ENCODE results near the gene PCBP3.

PCBP3 gene

DNA sequence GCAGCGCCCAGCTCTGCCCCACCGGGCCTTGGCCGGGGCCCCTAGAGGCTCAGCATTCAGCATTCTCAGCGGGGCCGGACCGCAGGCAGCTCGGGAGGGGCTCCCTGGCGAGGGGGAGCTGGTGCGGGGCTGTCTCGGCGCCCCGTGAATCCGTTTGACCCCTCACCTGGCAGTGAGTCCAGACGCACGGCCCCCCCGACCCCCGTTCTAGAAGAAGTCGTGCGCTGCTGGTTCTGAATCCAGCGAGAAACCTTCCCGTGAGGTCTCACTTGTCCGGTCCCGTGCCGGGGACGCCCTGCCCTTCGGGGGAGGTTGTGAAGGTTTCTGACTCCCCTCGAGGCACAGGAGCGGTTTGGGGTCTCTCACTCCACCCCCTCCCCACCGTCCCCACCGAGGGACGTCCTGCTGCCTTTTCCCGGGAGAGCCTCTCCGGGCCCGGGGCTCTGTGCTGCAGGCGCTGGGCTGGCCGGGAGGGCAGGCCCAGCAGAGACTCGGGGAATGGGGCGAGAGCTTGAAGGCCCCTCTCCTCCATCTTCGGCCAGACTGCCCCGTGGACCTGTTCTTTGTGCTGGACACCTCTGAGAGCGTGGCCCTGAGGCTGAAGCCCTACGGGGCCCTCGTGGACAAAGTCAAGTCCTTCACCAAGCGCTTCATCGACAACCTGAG lies 338.7 kb downstream of the PCBP3 start:
- DNase-seq (ENCODE audit: low spot score) = no peak

- DNase-seq (ENCODE audit: low spot score) = no peak
These were observed 339.5 kb downstream of the PCBP3 start for GRCh38 chr21:45982758-45983648.

DNA sequence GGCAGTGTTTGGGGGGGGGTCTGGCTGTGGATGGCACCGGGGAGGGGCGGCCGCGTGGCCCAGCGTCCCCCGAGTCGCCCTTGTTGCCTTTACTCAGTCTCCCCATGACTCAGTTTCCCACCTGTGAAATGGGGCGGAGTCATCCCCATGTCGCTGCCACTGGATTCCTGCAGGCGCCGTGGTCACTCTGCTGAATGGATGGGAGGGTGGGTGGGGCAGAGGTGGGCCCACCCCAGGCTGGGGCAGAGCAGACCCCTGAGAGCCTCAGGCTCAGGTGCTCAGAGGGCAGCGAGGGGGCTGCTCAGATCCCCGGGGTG lies 340.1 kb downstream of the PCBP3 start:
- DNase-seq (ENCODE audit: low spot score) = no peak

GRCh38 chr21:45983981-45984551 lies 340.5 kb downstream of the PCBP3 start:
- no peak for DNase-seq (ENCODE audit: low spot score)

DNA sequence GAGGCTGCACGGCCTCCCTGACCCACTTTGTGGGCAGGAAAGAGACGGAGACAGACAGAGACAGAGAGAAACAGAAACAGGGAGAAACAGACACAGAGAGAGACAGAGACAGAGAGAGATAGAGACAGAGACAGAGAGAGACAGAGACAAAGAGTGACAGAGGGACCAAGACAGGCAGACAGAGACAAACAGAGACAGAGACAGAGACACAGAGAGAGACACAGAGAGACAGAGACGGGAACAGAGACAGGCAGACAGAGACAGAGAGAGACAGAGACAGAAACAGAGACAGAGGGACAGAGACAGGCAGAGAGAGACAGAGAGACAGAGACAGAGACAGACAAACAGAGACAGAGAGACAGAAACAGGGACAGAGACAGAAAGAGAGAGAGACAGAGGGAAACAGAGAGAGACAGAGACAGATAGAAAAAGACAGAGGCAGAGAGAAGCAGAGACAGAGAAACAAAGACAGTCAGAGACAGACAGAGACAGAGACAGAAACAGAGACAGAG lies 341.1 kb downstream of the PCBP3 start:
- DNase-seq (ENCODE audit: low spot score) = no peak

DNA sequence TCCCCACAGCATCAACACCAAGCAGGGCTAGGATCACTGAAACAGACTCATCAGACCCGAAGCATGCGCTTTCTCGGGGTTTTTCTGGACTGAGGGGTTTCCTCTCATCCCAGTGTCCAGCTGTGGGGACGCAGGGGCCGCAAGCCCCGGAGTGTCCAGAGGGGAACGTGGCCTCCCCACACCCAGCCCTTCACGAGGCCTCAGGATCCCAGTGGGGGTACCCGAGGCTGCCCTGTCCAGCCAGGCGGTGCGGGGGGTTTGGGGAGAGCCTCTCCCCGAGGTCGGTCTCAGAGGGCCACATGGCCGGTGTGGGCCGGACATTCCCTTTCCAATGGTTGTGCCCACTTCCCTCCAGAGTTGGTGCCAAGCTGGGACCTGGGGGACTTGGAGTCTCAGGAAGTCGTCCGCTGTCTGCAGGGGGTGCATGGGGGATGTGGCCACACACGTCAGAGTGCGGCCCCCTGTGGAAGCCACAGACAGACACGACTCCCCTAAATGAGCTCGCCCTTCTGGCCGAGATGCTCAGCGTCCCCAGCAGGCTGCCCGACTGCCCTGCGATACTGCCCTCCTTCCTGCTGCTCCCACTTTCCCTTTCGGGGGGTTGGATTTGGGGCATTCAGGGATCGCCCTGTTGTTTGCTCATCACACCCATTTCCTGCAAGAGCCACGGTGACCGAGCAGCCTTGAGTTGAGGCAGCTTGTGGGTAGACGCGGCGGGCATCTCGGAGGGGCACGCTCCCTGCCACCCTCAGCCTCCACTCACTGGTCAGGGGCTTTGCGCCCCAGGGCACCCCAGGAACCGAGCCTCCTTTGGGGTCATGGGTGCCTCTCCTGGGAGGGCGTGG lies 342.2 kb downstream of the PCBP3 start:
- DNase-seq (ENCODE audit: low spot score) = no peak

- DNase-seq (ENCODE audit: low spot score) = no peak
These were observed 343.0 kb downstream of the PCBP3 start for GRCh38 chr21:45986316-45987051.

DNA sequence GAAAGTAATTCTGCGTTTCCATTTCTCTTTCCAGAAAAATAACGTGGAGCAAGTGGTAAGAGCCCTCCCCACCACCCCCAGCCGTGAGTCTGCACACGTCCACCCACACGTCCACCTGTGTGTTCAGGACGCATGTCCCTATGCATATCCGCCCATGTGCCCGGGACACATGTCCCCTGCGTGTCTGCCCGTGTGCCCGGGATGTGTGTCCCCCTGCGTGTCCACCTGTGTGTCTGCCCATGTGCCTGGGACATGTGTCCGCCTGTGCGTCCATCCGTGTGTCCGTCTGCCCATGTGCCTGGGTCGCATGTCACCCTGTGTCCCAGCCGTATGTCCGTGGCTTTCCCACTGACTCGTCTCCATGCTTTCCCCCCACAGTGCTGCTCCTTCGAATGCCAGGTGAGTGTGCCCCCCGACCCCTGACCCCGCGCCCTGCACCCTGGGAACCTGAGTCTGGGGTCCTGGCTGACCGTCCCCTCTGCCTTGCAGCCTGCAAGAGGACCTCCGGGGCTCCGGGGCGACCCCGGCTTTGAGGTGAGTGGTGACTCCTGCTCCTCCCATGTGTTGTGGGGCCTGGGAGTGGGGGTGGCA lies 343.7 kb downstream of the PCBP3 start:
- no peak for DNase-seq (ENCODE audit: low spot score)

- DNase-seq (ENCODE audit: low spot score) = no peak
These were observed 345.1 kb downstream of the PCBP3 start for GRCh38 chr21:45988366-45989347.

DNA sequence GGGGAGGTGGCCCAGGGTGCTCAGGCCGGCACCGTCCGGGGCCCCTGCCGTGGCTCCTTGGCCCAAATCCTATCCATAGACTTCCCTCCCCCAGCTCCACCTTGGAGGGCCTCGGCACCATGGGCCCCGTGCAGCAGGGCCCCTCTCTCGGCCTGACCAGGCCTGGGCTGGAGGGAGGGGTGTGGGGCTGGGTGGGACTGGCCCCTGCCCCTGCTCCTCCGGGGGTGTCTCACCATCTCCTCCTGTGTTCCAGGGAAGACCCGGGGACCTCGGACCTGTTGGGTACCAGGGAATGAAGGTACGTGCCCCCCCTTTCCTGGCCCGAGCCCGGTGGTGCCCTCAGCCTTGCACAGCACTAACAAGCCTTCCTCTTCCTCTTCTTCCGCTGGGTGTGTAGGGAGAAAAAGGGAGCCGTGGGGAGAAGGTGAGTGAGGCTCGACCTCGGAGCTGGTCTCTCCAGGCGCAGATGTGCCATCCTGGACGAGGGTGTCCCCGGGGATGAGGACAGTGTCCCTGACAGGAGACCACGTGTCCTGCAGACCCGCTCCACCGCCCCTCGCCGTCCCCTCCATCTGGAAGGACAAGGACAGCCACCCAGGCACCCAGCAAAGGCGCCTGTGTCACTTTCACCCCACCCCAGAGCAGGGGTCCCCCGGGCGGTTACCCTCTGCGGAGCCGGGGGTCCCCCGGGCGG lies 346.0 kb downstream of the PCBP3 start:
- no peak for DNase-seq (ENCODE audit: low spot score)

DNA sequence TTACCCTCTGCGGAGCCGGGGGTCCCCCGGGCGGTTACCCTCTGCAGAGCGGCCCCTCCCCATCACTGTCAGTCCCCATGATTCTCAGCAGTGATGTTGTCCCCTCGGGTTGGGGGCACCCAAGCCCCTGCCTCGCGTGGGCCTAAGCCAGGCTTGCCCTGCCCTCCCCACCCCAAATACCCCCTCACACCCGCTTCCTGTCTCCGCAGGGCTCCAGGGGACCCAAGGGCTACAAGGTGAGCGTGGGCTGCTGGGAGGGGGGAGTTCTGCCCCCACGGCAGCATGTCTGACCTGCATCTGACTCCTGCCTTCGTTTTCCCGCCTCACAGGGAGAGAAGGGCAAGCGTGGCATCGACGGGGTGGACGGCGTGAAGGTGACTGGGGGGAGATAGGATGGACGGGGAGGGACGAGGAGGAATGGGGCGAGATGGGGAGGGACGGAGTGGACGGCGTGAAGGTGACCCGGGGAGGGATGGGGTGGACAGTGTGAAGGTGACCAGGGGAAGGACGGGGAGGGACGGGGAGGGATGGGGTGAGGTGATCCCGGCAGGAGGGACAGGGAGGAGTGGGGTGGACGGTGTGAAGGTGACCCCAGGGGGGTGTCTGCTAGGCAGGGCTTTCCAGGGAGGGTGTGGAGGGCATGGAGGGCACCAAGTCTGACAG lies 346.7 kb downstream of the PCBP3 start:
- DNase-seq (ENCODE audit: low spot score) = no peak

- DNase-seq (ENCODE audit: low spot score) = no peak
These were observed 347.4 kb downstream of the PCBP3 start for GRCh38 chr21:45990741-45991605.

- DNase-seq (ENCODE audit: low spot score) = no peak
These were observed 348.2 kb downstream of the PCBP3 start for GRCh38 chr21:45991606-45992300.

Measured in hepatic stellate cell (primary cell).